DMS 273 (cell line): ENCODE data around the gene DNAJB7.
A peak's percentile ranks its signal among the peaks of the same experiment; 100 is the strongest.
"Not testable (repeated sequence)": the region's sequence is repeated elsewhere in the genome, so short reads cannot be mapped to it uniquely, and the experiment has no call there.

Source experiments
- DNase-seq: peaks from one replicate; lab custom pipeline; 2025; ENCODE audit not compliant: unreplicated experiment; lab: John Stamatoyannopoulos, UW

The DNAJB7 gene

DNA sequence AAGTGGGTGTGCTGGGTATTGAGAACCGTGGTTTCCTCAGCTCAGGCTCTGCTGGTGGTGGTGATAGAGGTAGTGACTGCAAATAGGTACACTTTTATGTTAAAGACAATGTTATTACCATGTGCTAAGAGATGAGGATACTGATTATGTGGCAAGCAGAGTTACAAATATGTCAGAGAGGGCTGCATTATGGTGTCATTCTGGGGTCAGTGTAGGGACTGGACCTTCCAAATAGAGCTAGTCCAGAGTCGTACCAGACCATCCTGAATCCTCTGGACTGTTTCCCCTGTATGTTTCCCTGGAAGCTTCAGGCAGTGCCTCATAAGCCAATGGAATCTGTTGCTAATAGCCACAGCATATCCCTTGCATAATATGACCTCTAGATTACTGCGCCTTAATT is at the start of gene DNAJB7:
Gene DNAJB7, minus strand, starts transcription at position 101 of the 400 bp plus-strand sequence. CDS start 119 bp downstream, outside the sequence.
- DNase-seq = no peak

GRCh38 chr22:40908895-40909294 is 47.0 kb upstream of the DNAJB7 start:
- no peak for DNase-seq

- no peak for DNase-seq
Observed at GRCh38 chr22:40904101-40904500, 42.2 kb upstream of the DNAJB7 start.

GRCh38 chr22:40898850-40899357 is 37.0 kb upstream of the DNAJB7 start:
- peak; percentile 67 for DNase-seq

DNA sequence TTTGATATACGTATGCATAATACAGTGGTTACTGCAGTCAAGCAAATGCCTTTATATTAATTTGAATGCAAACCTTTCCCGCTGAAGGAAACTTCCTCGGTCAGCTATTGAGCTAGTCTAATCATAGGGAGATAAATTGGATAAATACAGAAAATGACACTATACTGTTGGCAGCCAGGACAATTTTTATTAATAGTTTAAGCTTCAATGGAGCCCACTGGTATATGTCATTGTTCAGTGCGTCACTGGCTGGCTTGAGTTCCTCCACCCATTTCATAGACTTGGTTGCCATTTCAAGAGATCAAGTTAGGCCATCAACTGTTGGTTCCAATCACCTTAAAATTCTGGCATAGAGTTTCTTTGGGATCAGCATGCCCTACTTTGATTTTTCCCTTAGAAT is 32.5 kb upstream of the DNAJB7 start:
- no peak for DNase-seq

GRCh38 chr22:40890881-40891280 is 29.0 kb upstream of the DNAJB7 start:
- no peak for DNase-seq

DNA sequence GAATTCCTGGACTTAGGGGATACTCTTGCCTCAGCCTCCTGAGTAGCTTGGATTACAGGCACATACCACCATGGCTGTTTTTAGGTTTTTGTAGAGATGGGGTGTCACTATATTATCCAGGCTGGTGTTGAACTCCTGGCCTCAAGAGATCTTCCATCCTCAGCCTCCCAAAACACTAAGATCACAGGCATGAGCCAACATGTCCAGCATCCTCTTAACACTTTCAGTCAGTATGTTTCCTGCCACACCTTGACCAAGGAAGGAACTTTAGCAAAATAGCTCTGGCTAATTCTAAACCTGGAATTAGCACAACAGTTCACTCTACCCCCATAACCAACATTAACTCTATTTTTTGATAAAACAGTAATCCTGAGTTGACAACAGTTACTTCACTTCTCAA is 27.2 kb upstream of the DNAJB7 start:
- no peak for DNase-seq

DNA sequence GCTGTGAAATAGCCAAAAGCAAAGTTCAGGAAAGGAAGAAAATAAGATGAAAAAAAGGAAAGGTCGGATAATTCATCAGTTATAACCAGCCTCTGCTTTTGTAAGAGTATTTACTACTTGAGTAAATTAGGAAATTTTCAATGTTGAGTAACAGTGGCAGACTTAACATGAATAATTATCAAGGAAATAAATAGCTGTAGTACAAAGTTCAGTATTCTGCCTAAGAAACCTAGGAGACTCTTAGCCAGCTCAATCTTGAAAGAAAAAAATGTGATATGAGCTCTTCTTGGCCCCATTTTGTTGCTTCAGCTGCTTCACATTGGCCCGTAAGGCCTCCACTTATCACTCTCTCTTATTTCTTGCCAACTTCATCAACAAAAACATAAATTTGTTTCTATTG is 17.0 kb upstream of the DNAJB7 start:
- no peak for DNase-seq

DNA sequence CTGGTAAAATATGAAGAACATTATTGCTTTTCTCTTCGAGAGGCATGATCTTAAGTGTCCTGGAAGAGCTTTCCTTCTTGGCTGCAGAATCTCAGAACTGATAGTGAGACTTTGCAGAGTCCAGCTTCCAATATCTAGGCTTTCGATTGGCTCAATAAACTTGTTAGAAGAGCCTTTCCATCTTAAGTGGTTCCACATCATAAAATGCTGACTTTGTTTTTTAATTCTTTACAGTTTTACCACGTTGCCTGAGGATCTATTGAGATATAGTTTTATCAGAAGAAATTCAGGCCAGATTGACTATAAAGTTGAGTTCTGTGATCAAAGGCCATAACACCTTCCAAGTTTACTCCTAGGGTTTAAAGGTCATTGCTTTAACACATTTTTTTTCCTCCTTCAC is 15.6 kb upstream of the DNAJB7 start:
- DNase-seq = no peak

DNA sequence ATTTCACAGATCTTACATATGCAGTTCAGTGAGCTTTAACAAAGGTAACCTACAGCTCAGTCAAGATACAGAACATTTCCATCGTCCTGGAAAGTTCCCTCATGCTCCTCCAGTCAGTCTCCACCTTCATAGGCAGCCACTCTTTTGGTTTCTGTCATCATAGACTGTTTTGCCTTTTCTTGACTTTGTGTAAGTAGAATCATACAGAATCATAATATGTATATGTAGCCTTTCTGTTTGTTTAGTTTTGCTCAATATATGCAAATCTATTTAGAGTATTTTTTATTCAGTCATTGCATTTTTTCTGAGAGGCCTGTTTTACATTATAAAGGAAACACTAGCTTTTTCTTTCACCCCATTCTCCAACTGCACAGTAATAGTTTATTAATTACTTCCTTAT is 15.0 kb upstream of the DNAJB7 start:
- DNase-seq = no peak

DNA sequence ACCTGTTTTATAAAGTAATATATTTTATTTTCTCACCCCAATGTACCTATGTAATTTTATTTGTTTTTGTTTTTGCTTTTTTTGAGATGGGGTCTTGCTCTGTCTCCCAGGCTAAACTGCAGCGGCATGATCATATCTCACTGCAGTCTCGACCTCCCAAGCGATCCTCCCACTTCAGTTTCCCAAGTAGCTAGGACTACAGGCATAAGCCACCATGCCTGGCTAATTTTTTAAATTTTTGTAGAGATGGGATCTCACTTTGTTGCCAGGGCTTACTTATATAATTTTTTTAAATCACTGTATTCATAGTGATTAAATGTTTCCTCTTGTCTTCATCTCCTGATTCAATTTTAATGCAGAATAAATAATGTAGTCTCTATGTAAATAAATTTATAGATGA is 13.2 kb upstream of the DNAJB7 start:
- no peak for DNase-seq

DNA sequence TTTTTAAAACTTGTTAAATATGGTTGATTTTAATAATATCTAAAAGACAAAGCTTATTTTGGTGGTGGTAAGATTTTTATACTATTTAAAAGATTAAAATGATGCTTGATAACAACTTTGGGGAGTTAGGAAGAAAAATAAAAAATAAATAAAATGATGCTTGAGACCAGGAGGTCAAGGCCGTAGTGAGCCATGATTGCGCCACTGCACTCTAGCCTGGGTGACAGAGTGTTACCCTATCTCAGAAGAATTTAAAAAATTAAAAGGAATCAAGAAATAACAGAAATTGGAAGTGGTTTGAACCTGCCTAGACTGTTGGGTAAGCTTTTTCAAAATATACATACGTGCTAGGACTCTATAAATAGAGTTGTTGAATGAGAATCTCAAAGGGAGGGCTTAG is 12.1 kb upstream of the DNAJB7 start:
- no peak for DNase-seq

DNA sequence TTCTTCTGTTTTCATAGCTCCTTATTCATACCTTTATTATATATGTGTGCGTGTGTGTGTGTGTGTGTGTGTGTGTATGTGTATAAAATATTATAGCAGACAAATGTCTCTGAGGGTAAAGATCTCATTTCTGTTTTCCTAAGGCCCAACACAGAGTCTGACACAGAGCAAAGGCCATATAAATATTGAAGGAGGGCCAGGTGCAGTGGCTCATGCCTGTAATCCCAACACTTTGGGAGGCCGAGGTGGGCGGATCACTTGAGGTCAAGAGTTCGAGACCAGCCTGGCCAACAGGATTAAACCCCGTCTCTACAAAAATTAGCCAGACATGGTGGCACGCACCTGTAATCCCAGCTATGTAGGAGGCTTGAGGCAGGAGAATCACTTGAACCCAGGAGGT is 6.5 kb upstream of the DNAJB7 start:
- not testable (repeated sequence) for DNase-seq

GRCh38 chr22:40867109-40867508 is 5.2 kb upstream of the DNAJB7 start:
- no peak for DNase-seq

DNA sequence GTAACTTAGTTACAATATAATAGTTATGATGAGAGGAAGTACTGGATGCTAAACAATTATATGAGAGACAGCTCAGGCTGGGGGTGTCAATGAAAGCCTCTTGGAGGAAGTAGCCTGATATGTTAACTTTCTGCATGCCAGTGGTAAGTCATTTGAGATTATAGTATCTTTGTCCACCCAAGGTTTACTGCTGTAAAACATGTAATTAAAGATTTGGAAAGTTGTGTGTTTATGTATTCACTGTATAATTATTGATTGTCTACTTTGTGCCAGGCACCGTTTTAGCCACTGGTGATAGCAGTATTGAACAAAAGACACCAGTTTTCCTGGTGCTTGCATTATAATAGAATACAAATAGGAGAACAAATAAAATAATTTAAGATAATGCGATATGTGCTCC is 624 bp upstream of the DNAJB7 start:
- DNase-seq = no peak

GRCh38 chr22:40857309-40857855 is 4.5 kb downstream of the DNAJB7 start:
- no peak for DNase-seq

DNA sequence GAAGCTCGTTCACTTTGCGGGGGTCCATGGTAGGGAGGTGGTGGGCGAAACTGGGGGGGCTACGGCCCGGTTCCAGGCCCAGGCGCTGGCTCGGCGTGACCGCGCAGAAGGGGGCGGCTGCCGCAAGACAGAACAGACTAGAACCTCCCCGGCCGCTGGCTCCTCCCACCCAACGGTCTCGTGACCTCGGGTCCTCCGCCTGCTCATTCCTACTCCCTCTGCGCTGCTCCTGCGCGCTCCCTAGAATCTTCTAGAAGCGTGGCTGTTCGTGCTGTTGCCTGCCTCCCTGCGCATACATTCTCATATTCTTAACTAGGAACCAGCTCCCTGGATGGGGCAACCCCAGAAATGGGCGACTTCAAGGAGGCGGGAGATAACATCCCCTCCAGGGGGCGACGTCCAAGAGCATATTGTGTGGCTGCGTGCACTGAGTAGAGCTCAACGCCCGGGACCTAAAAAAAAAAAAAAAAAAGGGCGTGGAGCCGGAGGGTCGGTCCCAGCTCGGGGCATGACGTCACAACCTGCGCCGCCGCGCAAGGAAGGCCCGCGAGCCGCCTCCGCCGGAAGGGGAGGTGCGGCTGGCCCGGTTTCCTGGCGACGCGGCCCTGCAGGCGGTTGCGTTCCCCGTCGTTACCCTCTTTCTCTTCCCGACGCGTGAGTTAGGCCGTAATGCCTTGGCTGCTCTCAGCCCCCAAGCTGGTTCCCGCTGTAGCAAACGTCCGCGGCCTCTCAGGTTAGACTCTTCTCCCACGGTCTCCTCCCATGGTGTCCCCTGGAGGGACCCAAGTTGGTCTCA is 5.2 kb downstream of the DNAJB7 start, which contains the start of the genes ST13 and XPNPEP3:
Gene ST13, minus strand, starts transcription at position 127 of the 796 bp plus-strand sequence. Its CDS starts 99 bp downstream, at position 28.
Gene XPNPEP3, plus strand, starts transcription at position 636 of the 796 bp plus-strand sequence. Its CDS starts 34 bp downstream, at position 670.
- DNase-seq = peak; percentile 96

- peak; percentile 58 for DNase-seq
Observed at GRCh38 chr22:40855979-40856512, 5.9 kb downstream of the DNAJB7 start.

GRCh38 chr22:40855071-40855978 is 6.6 kb downstream of the DNAJB7 start:
- peak; percentile 42 for DNase-seq

- peak; percentile 52 for DNase-seq
Observed at GRCh38 chr22:40853961-40854360, 8.0 kb downstream of the DNAJB7 start.

- DNase-seq = no peak
Observed at GRCh38 chr22:40853333-40853732, 8.6 kb downstream of the DNAJB7 start.
